Neural progenitor cell (in vitro differentiated cells): ENCODE data around the gene PTK6.

Source experiments
- EZH2phosphoT487 ChIP-seq: fragments of 200-600 bp; sonication (generic); IDR thresholded peaks from 2 replicates; pipeline ENCODE4 v1.6.1; 2017; ENCODE audit warnings: antibody characterized with exemption
- TF ChIP-seq, protein P1 (sequence below): fragments of 200-600 bp; sonication (generic); IDR thresholded peaks from 2 replicates; pipeline ENCODE4 v1.5.1; 2017; ENCODE audit warnings: antibody characterized with exemption, mild to moderate bottlenecking

DNA sequence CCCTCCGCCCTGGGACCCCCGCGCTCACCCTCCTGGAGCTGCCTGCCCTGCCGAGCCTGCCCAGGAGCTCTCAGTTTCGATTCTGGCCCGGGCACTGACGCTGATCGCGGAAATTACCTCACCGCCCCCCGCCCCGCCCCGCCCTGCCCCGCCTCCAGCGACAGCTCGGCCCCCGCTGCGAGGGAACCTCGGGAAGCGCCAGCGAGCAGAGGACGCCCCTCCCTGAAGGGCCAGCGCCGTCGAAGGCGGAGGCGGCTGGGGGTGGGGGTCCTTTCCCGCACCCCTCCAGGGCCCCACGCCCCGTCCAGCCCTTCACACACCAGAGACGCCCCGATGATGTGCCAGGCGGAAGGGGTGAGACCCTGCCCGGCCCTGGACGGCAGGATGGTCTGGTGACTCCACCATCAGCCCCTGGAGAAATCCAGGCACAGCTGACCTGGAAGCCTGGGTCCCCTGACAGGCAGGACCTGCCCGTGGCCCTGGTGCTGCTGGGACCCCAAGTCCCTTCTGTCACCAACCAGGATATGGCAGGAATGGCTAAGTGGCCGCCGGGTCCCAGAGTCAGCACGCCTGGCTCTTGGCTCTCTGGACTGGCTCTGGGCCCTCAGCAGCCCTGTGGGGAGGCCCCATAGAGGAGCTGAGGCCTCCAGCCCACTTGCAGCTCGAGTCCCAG lies 37.1 kb upstream of the PTK6 start, which contains the start of gene HELZ2:
- TF ChIP-seq, protein P1, sequence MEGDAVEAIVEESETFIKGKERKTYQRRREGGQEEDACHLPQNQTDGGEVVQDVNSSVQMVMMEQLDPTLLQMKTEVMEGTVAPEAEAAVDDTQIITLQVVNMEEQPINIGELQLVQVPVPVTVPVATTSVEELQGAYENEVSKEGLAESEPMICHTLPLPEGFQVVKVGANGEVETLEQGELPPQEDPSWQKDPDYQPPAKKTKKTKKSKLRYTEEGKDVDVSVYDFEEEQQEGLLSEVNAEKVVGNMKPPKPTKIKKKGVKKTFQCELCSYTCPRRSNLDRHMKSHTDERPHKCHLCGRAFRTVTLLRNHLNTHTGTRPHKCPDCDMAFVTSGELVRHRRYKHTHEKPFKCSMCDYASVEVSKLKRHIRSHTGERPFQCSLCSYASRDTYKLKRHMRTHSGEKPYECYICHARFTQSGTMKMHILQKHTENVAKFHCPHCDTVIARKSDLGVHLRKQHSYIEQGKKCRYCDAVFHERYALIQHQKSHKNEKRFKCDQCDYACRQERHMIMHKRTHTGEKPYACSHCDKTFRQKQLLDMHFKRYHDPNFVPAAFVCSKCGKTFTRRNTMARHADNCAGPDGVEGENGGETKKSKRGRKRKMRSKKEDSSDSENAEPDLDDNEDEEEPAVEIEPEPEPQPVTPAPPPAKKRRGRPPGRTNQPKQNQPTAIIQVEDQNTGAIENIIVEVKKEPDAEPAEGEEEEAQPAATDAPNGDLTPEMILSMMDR: no peak
- TF ChIP-seq EZH2phosphoT487: no peak
